Type B pancreatic cell (in vitro differentiated cells): ENCODE results near the gene GNA15. TPM values are rescaled to one million over a fixed set of nuclear protein-coding genes. Genes with fewer than 3 reads are reported as not detected.

Experiments used
- DNase-seq: peaks from one replicate; pipeline ENCODE4 v3.0.0; 2021; ENCODE audit warnings: mixed read lengths; ENCODE audit not compliant: unreplicated experiment; ENCODE audit errors: extremely low spot score
- H3K27ac Mint-ChIP-seq: 2 replicates; pipeline ENCODE4 v1.8.0; 2021; ENCODE audit warnings: mild to moderate bottlenecking, mixed read lengths
- H3K27me3 Mint-ChIP-seq: 2 replicates; pipeline ENCODE4 v1.8.0; 2021; ENCODE audit warnings: mixed read lengths
- H3K36me3 Mint-ChIP-seq: 2 replicates; pipeline ENCODE4 v1.8.0; 2021; ENCODE audit warnings: mixed read lengths
- H3K4me1 Mint-ChIP-seq: one replicate; pipeline ENCODE4 v1.8.0; 2021; ENCODE audit warnings: mixed read lengths; ENCODE audit not compliant: unreplicated experiment
- H3K4me3 Mint-ChIP-seq: 2 replicates; pipeline ENCODE4 v1.8.0; 2021; ENCODE audit warnings: mild to moderate bottlenecking, mixed read lengths
- H3K9me3 Mint-ChIP-seq: 2 replicates; pipeline ENCODE4 v1.8.0; 2021; ENCODE audit warnings: mixed read lengths
- total RNA-seq: library from RNA; stranded (reverse); gene quantifications from 2 replicates; pipeline ENCODE4 v1.2.1, GENCODE V29; 2021; ENCODE audit warnings: low replicate concordance
- TF ChIP-seq, protein P1 (sequence below): fragments of 200-600 bp; sonication (generic); conservative IDR thresholded peaks from 2 replicates; pipeline ENCODE4 v1.5.0; 2021; ENCODE audit warnings: antibody characterized with exemption, mild to moderate bottlenecking

GNA15 gene
- total RNA-seq, 1 donor from 2014 or later, result 1.6 TPM

- no peaks in the 10 kb centered on the region for H3K9me3 Mint-ChIP-seq
- H3K36me3 Mint-ChIP-seq, result no peaks in the 10 kb centered on the region
- TF ChIP-seq, protein P1, sequence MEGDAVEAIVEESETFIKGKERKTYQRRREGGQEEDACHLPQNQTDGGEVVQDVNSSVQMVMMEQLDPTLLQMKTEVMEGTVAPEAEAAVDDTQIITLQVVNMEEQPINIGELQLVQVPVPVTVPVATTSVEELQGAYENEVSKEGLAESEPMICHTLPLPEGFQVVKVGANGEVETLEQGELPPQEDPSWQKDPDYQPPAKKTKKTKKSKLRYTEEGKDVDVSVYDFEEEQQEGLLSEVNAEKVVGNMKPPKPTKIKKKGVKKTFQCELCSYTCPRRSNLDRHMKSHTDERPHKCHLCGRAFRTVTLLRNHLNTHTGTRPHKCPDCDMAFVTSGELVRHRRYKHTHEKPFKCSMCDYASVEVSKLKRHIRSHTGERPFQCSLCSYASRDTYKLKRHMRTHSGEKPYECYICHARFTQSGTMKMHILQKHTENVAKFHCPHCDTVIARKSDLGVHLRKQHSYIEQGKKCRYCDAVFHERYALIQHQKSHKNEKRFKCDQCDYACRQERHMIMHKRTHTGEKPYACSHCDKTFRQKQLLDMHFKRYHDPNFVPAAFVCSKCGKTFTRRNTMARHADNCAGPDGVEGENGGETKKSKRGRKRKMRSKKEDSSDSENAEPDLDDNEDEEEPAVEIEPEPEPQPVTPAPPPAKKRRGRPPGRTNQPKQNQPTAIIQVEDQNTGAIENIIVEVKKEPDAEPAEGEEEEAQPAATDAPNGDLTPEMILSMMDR, result no peak
- H3K27me3 Mint-ChIP-seq, result no peaks in the 10 kb centered on the region
- no peak for DNase-seq
- no peak overlapping the region for H3K4me3 Mint-ChIP-seq
- H3K27ac Mint-ChIP-seq, result no peak overlapping the region
- no peaks in the 10 kb centered on the region for H3K4me1 Mint-ChIP-seq
Measured at GRCh38 chr19:3114018-3114726, 21.7 kb upstream of the GNA15 start.

DNA sequence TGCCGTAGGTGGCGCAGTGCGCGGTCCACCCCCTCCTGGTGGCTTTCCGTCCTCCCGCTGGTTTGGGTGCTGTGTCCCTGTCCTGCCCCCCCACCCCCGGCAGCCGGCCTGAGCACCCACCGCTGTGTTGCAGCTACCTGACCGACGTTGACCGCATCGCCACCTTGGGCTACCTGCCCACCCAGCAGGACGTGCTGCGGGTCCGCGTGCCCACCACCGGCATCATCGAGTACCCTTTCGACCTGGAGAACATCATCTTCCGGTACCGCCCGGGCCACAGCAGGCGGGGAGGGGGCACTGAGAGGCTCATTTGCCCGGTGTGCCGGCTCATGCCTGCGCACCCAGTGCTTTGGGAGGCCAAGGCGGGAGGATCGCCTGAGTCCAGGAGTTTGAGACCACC is 21.0 kb upstream of the GNA15 start:
- Mint-ChIP-seq H3K27ac (no peak overlapping the region), H3K27me3 (no peaks in the 10 kb centered on the region), H3K36me3 (no peaks in the 10 kb centered on the region), H3K4me1 (no peaks in the 10 kb centered on the region), H3K4me3 (no peak overlapping the region), H3K9me3 (no peaks in the 10 kb centered on the region)
- no peak for DNase-seq
- TF ChIP-seq, protein P1, result no peak

DNA sequence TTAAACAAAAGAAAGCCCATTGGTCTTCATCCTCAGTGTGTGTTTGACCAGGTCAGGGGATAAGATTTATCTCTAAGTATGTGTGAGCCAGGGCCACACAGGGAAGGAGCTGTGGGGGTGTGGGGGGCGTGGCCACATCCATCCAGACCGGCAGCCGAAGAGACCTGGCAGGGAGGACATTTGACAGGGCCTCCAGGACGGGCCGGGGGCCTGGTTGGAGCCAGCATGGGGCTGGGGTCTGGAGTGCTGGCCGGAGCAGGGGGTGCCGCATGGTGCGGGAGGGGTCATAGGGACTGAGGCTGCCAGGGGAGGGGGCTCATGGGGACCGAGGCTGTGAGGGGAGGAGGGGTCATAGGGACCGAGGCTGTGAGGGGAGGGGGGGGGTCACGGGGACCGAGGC is 20.4 kb upstream of the GNA15 start:
- no peaks in the 10 kb centered on the region for H3K9me3 Mint-ChIP-seq
- TF ChIP-seq, protein P1, result no peak
- no peak overlapping the region for H3K4me3 Mint-ChIP-seq
- H3K36me3 Mint-ChIP-seq, result no peaks in the 10 kb centered on the region
- no peak overlapping the region for H3K27ac Mint-ChIP-seq
- DNase-seq, result no peak
- no peaks in the 10 kb centered on the region for H3K27me3 Mint-ChIP-seq
- H3K4me1 Mint-ChIP-seq, result no peaks in the 10 kb centered on the region

DNA sequence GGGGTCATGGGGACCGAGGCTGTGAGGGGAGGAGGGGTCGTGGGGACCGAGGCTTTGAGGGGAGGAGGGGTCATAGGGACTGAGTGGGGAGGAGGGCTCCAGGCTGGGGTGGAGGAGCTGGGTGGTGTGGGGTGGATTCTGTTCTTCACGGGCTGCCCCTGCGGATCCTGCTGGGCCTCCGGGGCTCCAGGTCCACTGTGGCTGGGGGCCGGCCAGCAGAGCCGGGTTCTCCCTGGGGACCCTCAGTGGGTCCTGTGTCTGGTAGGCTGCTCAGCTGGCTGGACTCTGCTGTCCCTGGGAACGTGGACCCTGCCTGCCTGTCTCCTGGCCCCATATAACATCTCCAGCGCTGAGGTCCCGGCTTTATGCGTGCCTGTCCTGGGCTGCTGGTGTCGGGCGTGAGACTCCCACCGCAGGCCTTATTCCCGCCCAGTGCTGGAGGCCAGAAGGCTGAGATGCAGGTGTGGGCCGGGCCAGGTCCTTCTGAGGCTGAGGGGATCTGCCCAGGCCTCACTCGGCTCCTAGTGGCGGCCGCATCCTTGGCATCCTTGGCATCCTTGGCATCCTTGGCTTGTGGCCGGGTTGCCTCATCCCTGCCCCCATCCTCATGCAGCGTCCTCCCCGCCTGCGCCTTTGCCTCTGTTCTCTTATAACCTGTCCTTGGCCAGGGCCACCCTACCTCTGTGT is 19.8 kb upstream of the GNA15 start:
- TF ChIP-seq, protein P1, result no peak
- Mint-ChIP-seq H3K9me3 (no peaks in the 10 kb centered on the region), H3K27ac (no peak overlapping the region), H3K36me3 (no peaks in the 10 kb centered on the region), H3K4me1 (no peaks in the 10 kb centered on the region), H3K4me3 (no peak overlapping the region), H3K27me3 (no peaks in the 10 kb centered on the region)
- DNase-seq, result no peak

DNA sequence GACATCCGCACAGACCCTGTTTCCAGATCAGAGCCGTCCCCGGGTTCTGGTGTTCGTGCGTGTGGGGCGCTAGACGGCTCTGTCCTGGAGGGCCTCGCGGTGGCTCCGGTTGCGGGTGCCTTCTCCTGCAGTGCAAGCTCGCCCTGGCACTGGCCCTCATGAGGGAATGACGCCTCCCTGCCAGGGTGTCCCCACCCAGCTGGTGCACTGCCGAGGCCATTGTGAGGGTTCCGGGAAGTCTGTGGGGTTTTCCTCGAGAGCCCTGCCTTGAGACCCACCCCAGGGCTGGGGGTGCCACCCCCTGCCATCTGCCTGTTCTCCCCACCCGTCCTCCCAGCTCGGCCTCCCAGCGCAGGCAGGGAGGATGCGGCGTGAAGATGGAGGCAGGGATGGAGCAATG is 19.2 kb upstream of the GNA15 start:
- Mint-ChIP-seq H3K36me3 (no peaks in the 10 kb centered on the region), H3K27me3 (no peaks in the 10 kb centered on the region), H3K27ac (no peak overlapping the region), H3K4me1 (no peaks in the 10 kb centered on the region), H3K4me3 (no peak overlapping the region), H3K9me3 (no peaks in the 10 kb centered on the region)
- TF ChIP-seq, protein P1, result no peak
- no peak for DNase-seq
